Fibroblast of lung (primary cell): Measurements from ENCODE around the gene DSCAML1.

Source experiments
- CTCF ChIP-seq, 2 donors: IDR thresholded peaks in 1 of 2; conservative IDR thresholded peaks in 1 of 2; 1 replicate in 1 of 2; 2 replicates in 1 of 2; pipeline ENCODE4 v1.5.1; 2011 to 2012; ENCODE audit warnings: low read length in 2 of 2, control low read depth in 1 of 2, inconsistent platforms in 1 of 2, low read depth in 1 of 2, mild to moderate bottlenecking in 1 of 2
- EZH2 ChIP-seq: IDR thresholded peaks from 2 replicates; pipeline ENCODE4 v1.5.1; 2012; ENCODE audit warnings: low read length, control low read depth, mild to moderate bottlenecking; ENCODE audit errors: missing control alignments

- TF ChIP-seq CTCF (conservative IDR thresholded peaks at IDR 0.05 in 1 of 2, IDR thresholded peaks at IDR 0.05 in 1 of 2; ENCODE audit: low read depth in 1 of 2, low read length in 2 of 2) (no peak), EZH2 (no peak)
Observed at GRCh38 chr11:117501237-117501898, 295.6 kb downstream of the DSCAML1 start.
